Uterus (tissue), 2 donors: ENCODE measurements around the gene LAMB4.

ENCODE experiments used
- POLR2A ChIP-seq, 2 donors: fragments of 450-650 bp; IDR thresholded peaks; one replicate each; pipeline ENCODE4 v1.6.1; 2016; ENCODE audit warnings: antibody characterized with exemption in 2 of 2, mild to moderate bottlenecking in 1 of 2, moderate library complexity in 1 of 2
- TF ChIP-seq, protein P1 (sequence below), 4 experiments: fragments of 200-600 bp in 2 of 4; fragments of 450-650 bp in 2 of 4; sonication (generic) in 2 of 4; IDR thresholded peaks; one replicate each; pipeline ENCODE4 v1.5.1; 2016 to 2019; ENCODE audit warnings: antibody characterized with exemption in 4 of 4, mild to moderate bottlenecking in 2 of 4, moderate library complexity in 1 of 4

DNA sequence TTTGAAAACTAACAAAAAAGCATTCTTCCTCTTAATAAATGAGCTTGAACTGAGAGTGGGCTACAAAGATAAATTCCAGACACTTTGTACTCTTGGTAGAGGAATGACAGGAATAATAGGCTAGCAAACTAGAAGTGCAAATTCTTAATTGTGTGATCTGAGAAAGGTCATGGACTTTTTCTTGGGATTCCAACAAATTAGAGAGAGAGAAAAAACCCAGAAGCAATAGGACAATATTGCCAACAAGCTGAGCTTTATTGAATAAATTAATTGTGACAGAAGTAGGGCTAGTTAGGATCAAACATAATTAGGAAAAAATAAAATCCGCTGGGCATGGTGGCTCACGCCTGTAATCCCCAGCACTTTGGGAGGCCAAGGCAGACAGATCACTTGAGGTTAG is 85.8 kb downstream of the LAMB4 start:
- TF ChIP-seq, protein P1, sequence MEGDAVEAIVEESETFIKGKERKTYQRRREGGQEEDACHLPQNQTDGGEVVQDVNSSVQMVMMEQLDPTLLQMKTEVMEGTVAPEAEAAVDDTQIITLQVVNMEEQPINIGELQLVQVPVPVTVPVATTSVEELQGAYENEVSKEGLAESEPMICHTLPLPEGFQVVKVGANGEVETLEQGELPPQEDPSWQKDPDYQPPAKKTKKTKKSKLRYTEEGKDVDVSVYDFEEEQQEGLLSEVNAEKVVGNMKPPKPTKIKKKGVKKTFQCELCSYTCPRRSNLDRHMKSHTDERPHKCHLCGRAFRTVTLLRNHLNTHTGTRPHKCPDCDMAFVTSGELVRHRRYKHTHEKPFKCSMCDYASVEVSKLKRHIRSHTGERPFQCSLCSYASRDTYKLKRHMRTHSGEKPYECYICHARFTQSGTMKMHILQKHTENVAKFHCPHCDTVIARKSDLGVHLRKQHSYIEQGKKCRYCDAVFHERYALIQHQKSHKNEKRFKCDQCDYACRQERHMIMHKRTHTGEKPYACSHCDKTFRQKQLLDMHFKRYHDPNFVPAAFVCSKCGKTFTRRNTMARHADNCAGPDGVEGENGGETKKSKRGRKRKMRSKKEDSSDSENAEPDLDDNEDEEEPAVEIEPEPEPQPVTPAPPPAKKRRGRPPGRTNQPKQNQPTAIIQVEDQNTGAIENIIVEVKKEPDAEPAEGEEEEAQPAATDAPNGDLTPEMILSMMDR (IDR thresholded peaks at IDR 0.05), result no peak
- TF ChIP-seq POLR2A (IDR thresholded peaks at IDR 0.05), result no peak
